Caco-2 (cell line): Measurements from ENCODE around the gene DTYMK. TPM values are rescaled to one million over a fixed set of nuclear protein-coding genes. Genes with fewer than 3 reads are reported as not detected.
A peak's percentile ranks its signal among the peaks of the same experiment; 100 is the strongest.

Experiments
- BruUV-seq: library from RNA; stranded (reverse); fragments of 400-500 nt; replicated peaks from 2 replicates; lab custom pipeline; 2021; lab: Mats Ljungman, UMichigan
- CTCF ChIA-PET: fragments of 300-600 bp; sonication (Branson Sonifier 250); formaldehyde crosslinking; loops from one replicate; lab custom pipeline; 2022; ENCODE audit warnings: antibody characterized with exemption; lab: Charles Lee
- POLR2A ChIA-PET: fragments of 300-600 bp; sonication (Branson Sonifier 250); formaldehyde crosslinking; loops from one replicate; lab custom pipeline; 2022; ENCODE audit warnings: antibody characterized with exemption; lab: Charles Lee
- DNase-seq, 2 experiments: peaks; one replicate each; pipeline versions ENCODE4 v3.0.0 to v3.0.0-alpha.2; 2020 to 2022
- H3K27me3 ChIP-seq: replicated peaks from 2 replicates; pipeline ENCODE4 v1.6.0; 2011; ENCODE audit warnings: low read length; ENCODE audit not compliant: control insufficient read depth, insufficient read depth
- H3K36me3 ChIP-seq: 2 replicates; pipeline ENCODE4 v1.5.1; 2011; ENCODE audit warnings: low read length; ENCODE audit not compliant: control insufficient read depth, insufficient read depth
- H3K4me1 ChIP-seq: fragments of 250-450 bp; sonication (Bioruptor Pico); 2 replicates; pipeline ENCODE4 v1.5.1; 2020; ENCODE audit warnings: mild to moderate bottlenecking
- H3K4me3 ChIP-seq: 2 replicates; pipeline ENCODE4 v1.5.1; 2011; ENCODE audit warnings: low read depth, mild to moderate bottlenecking, control low read depth, low read length
- H3K9me3 ChIP-seq: fragments of 250-450 bp; sonication (Bioruptor Pico); 2 replicates; pipeline ENCODE4 v1.5.1; 2020; ENCODE audit warnings: mild to moderate bottlenecking, moderate library complexity
- H3K27ac Mint-ChIP-seq: one replicate; pipeline ENCODE4 v1.8.0; 2022; ENCODE audit warnings: mixed read lengths; ENCODE audit not compliant: unreplicated experiment
- H3K27me3 Mint-ChIP-seq: one replicate; pipeline ENCODE4 v1.8.0; 2022; ENCODE audit warnings: mixed read lengths; ENCODE audit not compliant: insufficient read depth, unreplicated experiment
- H3K36me3 Mint-ChIP-seq: one replicate; pipeline ENCODE4 v1.8.0; 2022; ENCODE audit warnings: mild to moderate bottlenecking, mixed read lengths; ENCODE audit not compliant: insufficient read depth, unreplicated experiment
- H3K4me1 Mint-ChIP-seq: one replicate; pipeline ENCODE4 v1.8.0; 2022; ENCODE audit warnings: low read depth, mixed read lengths; ENCODE audit not compliant: unreplicated experiment
- H3K4me3 Mint-ChIP-seq: one replicate; pipeline ENCODE4 v1.8.0; 2022; ENCODE audit warnings: mild to moderate bottlenecking, moderate library complexity, mixed read lengths; ENCODE audit not compliant: unreplicated experiment
- H3K9me3 Mint-ChIP-seq: one replicate; pipeline ENCODE4 v1.8.0; 2022; ENCODE audit warnings: mixed read lengths; ENCODE audit not compliant: unreplicated experiment
- intact Hi-C: fragments of 100-400 bp; cut with micrococcal nuclease; formaldehyde crosslinking; loops from one replicate; pipeline ENCODE4 v1.10.0; 2022; ENCODE audit not compliant: unreplicated experiment
- total RNA-seq: library from RNA; stranded (reverse); gene quantifications from 2 replicates; pipeline ENCODE4 v1.2.3, GENCODE V29; 2022
- TF ChIP-seq, protein P1 (sequence below), 2 experiments: fragments of 200-600 bp in 1 of 2; IDR thresholded peaks; 1 replicate in 1 of 2; 2 replicates in 1 of 2; pipeline versions ENCODE4 v1.5.1 to v1.8.0; 2011 to 2022; ENCODE audit warnings: antibody characterized with exemption in 1 of 2, control low read depth in 1 of 2, inconsistent platforms in 1 of 2, low read depth in 1 of 2, low read length in 1 of 2, mild to moderate bottlenecking in 1 of 2, moderate library complexity in 1 of 2; ENCODE audit not compliant: insufficient read depth in 1 of 2, severe bottlenecking in 1 of 2, unreplicated experiment in 1 of 2

The DTYMK gene
- total RNA-seq, 1 experiment from 2014 or later, result 68.4 TPM

DNA sequence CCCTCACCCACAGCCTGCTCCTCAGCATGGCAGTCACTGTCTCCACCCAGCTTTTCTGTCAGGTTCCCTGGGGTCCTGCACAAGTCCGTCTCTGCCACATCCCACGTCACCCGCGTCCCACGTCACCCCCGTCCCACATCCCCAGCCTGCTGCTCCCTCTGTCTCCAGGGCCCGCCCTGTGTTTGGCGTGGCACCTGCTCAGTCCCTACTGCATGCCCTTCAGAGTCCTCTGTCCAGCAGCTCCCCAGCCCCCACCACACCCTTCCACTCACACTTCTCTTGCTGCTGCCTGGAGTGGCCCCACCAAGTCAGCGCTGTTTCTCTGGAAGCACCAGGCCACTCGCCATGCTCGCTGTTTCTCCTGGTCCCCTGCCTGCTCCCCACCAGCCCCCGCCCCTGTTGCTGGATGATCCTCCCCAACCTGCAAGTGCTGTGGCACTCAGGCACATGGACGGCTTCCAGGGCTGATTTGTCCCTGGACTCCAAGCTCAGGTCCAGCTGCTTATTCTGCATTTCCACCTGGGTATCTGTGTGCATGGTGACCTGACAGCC lies 30.3 kb downstream of the DTYMK start:
- H3K4me1 Mint-ChIP-seq, result no peaks in the 10 kb centered on the region
- no peaks in the 10 kb centered on the region for H3K9me3 Mint-ChIP-seq
- no peak overlapping the region for H3K4me3 ChIP-seq
- no peaks in the 10 kb centered on the region for H3K27me3 ChIP-seq
- H3K27ac Mint-ChIP-seq, result peak overlapping the region; percentile 27
- H3K9me3 ChIP-seq, result no peaks in the 10 kb centered on the region
- ChIA-PET CTCF (no interaction called here), POLR2A (no interaction called here)
- BruUV-seq, result no TSS peak
- intact Hi-C loops, result no loop called here
- H3K36me3 ChIP-seq, result no peaks in the 10 kb centered on the region; the same call in 1 of the 2 replicates
- no peaks in the 10 kb centered on the region for H3K27me3 Mint-ChIP-seq
- H3K4me3 Mint-ChIP-seq, result no peak overlapping the region
- peaks cover 56% of the 10 kb centered on the region for H3K36me3 Mint-ChIP-seq
- H3K4me1 ChIP-seq, result no peaks in the 10 kb centered on the region
- no peak for DNase-seq
- TF ChIP-seq, protein P1, sequence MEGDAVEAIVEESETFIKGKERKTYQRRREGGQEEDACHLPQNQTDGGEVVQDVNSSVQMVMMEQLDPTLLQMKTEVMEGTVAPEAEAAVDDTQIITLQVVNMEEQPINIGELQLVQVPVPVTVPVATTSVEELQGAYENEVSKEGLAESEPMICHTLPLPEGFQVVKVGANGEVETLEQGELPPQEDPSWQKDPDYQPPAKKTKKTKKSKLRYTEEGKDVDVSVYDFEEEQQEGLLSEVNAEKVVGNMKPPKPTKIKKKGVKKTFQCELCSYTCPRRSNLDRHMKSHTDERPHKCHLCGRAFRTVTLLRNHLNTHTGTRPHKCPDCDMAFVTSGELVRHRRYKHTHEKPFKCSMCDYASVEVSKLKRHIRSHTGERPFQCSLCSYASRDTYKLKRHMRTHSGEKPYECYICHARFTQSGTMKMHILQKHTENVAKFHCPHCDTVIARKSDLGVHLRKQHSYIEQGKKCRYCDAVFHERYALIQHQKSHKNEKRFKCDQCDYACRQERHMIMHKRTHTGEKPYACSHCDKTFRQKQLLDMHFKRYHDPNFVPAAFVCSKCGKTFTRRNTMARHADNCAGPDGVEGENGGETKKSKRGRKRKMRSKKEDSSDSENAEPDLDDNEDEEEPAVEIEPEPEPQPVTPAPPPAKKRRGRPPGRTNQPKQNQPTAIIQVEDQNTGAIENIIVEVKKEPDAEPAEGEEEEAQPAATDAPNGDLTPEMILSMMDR (IDR thresholded peaks at IDR 0.05; ENCODE audit: insufficient read depth in 1 of 2, low read depth in 1 of 2, low read length in 1 of 2, severe bottlenecking in 1 of 2, unreplicated experiment in 1 of 2), result no peak

DNA sequence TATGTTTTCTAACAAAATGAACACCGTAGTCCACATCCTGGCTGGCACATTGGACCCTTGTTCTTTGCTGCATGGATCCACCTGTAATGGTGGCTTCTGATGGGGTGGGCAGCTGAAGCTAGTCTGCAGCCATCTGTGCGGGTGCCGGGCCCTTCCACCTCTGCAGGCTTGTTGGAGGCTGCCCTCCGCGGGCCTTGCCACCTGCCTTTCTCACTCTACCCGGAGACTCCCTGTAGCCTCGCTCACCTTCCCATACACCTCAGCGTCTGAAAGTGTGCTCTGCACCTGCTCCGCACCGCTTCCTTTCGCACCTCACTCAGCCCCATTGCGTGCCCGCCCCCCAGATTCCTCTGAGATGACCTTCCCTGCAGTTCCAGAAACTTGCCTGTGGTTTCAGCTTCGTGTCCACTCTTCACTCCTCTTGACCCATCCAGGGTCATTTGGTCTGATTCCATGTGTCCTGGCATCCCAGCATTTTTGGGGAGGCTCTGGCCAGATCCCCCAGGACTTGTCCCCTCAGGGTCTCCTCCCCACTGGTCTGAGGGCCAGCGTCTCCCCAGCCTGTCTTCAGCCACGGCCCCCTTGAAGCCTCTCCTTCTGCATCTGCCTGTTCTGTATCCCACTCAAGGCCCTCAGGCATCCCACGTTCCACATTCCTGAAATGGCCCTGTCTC lies 31.0 kb downstream of the DTYMK start:
- intact Hi-C loops, result no loop called here
- Histone ChIP-seq H3K4me3 (no peak overlapping the region), H3K27me3 (no peaks in the 10 kb centered on the region), H3K36me3 (no peaks in the 10 kb centered on the region; the same call in 1 of the 2 replicates), H3K4me1 (no peaks in the 10 kb centered on the region), H3K9me3 (no peaks in the 10 kb centered on the region)
- TF ChIP-seq, protein P1 (IDR thresholded peaks at IDR 0.05; ENCODE audit: insufficient read depth in 1 of 2, low read depth in 1 of 2, low read length in 1 of 2, severe bottlenecking in 1 of 2, unreplicated experiment in 1 of 2), result no peak
- H3K4me3 Mint-ChIP-seq, result no peak overlapping the region
- no peaks in the 10 kb centered on the region for H3K9me3 Mint-ChIP-seq
- no TSS peak for BruUV-seq
- CTCF ChIA-PET, result no interaction called here
- POLR2A ChIA-PET, result no interaction called here
- H3K36me3 Mint-ChIP-seq, result peaks cover 56% of the 10 kb centered on the region
- H3K4me1 Mint-ChIP-seq, result no peaks in the 10 kb centered on the region
- no peak for DNase-seq
- H3K27ac Mint-ChIP-seq, result peak overlapping the region; percentile 27
- no peaks in the 10 kb centered on the region for H3K27me3 Mint-ChIP-seq

DNA sequence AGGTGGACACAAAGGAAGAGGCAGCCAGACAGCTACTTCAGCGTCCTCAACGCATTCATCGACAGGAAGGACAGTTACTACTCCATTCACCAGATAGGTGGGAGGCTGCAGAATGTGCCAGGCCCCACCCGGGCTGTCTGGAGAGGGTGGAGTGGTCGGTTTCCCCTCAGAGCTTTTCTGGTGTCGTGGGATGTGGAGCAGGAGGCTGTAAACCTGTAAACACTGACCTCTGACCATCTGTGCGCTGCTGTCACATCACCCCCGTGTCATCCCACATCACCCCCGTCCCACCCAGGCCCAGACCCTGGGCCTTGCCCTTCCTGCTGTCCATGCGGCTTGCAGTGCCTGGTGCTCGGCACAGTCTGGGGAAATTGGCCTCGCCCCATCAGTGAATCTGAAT lies 32.1 kb downstream of the DTYMK start:
- BruUV-seq, result no TSS peak
- H3K9me3 Mint-ChIP-seq, result no peaks in the 10 kb centered on the region
- H3K27ac Mint-ChIP-seq, result no peak overlapping the region
- no peaks in the 10 kb centered on the region for H3K4me1 Mint-ChIP-seq
- intact Hi-C loops, result no loop called here
- no peaks in the 10 kb centered on the region for H3K27me3 Mint-ChIP-seq
- H3K36me3 Mint-ChIP-seq, result peaks cover 48% of the 10 kb centered on the region
- no peaks in the 10 kb centered on the region for H3K36me3 ChIP-seq
- H3K27me3 ChIP-seq, result no peaks in the 10 kb centered on the region
- POLR2A ChIA-PET, result no interaction called here
- no peaks in the 10 kb centered on the region for H3K9me3 ChIP-seq
- no peaks in the 10 kb centered on the region for H3K4me1 ChIP-seq
- DNase-seq, result no peak
- H3K4me3 Mint-ChIP-seq, result no peak overlapping the region
- TF ChIP-seq, protein P1 (IDR thresholded peaks at IDR 0.05; ENCODE audit: insufficient read depth in 1 of 2, low read depth in 1 of 2, low read length in 1 of 2, severe bottlenecking in 1 of 2, unreplicated experiment in 1 of 2), result no peak
- CTCF ChIA-PET, result no interaction called here
- no peak overlapping the region for H3K4me3 ChIP-seq
